HG02759 (cell line): ENCODE data around the gene ODF2.
"Not testable (repeated sequence)": the region's sequence is repeated elsewhere in the genome, so short reads cannot be mapped to it uniquely, and the experiment has no call there.

Experiments used
- ATAC-seq: cut with Tn5 transposase; IDR thresholded peaks from one replicate; pipeline ENCODE4 v1.9.1; 2021; ENCODE audit warnings: mild to moderate bottlenecking, moderate library complexity; ENCODE audit not compliant: unreplicated experiment

Gene ODF2

GRCh38 chr9:128423356-128423755, 32.5 kb upstream of the ODF2 start:
- not testable (repeated sequence) for ATAC-seq

GRCh38 chr9:128424268-128424780, 31.5 kb upstream of the ODF2 start:
- ATAC-seq = no peak

GRCh38 chr9:128428644-128429512, 26.9 kb upstream of the ODF2 start:
- no peak for ATAC-seq

- ATAC-seq = no peak
Observed at GRCh38 chr9:128429513-128430086, 26.2 kb upstream of the ODF2 start.

- ATAC-seq = no peak
Observed at GRCh38 chr9:128431207-128431606, 24.6 kb upstream of the ODF2 start.

GRCh38 chr9:128434340-128434739, 21.5 kb upstream of the ODF2 start:
- no peak for ATAC-seq

GRCh38 chr9:128435611-128436010, 20.2 kb upstream of the ODF2 start:
- no peak for ATAC-seq

- ATAC-seq = peak; percentile 53
Observed at GRCh38 chr9:128438343-128439109, 17.3 kb upstream of the ODF2 start.

GRCh38 chr9:128439273-128439672, 16.5 kb upstream of the ODF2 start:
- ATAC-seq = no peak

- ATAC-seq = no peak
Observed at GRCh38 chr9:128442150-128442549, 13.7 kb upstream of the ODF2 start.

GRCh38 chr9:128446505-128446904, 9.3 kb upstream of the ODF2 start:
- not testable (repeated sequence) for ATAC-seq

GRCh38 chr9:128448746-128449145, 7.1 kb upstream of the ODF2 start:
- no peak for ATAC-seq

GRCh38 chr9:128454991-128455390, 815 bp upstream of the ODF2 start:
- ATAC-seq = no peak

- peak; percentile 53 for ATAC-seq
Observed at GRCh38 chr9:128456613-128457061, 831 bp downstream of the ODF2 start.

GRCh38 chr9:128457207-128457606, 1.4 kb downstream of the ODF2 start:
- no peak for ATAC-seq

GRCh38 chr9:128459011-128459410, 3.2 kb downstream of the ODF2 start:
- no peak for ATAC-seq

- ATAC-seq = no peak
Observed at GRCh38 chr9:128469070-128469469, 13.3 kb downstream of the ODF2 start.

GRCh38 chr9:128470560-128470959, 14.8 kb downstream of the ODF2 start:
- no peak for ATAC-seq

GRCh38 chr9:128473104-128473503, 17.3 kb downstream of the ODF2 start:
- no peak for ATAC-seq

- no peak for ATAC-seq
Observed at GRCh38 chr9:128475867-128476266, 20.1 kb downstream of the ODF2 start.

GRCh38 chr9:128479262-128479661, 23.5 kb downstream of the ODF2 start:
- no peak for ATAC-seq
